Mucosa of stomach (tissue), 1 donor: ENCODE data around the gene PSMB5.
"Not testable (repeated sequence)": the region's sequence is repeated elsewhere in the genome, so short reads cannot be mapped to it uniquely, and the experiment has no call there.

ENCODE experiments used
- H3K27me3 ChIP-seq: one replicate; pipeline ENCODE4 v1.7.0; 2013; ENCODE audit warnings: mild to moderate bottlenecking, low read length; ENCODE audit not compliant: control insufficient read depth, insufficient read depth
- H3K36me3 ChIP-seq: one replicate; pipeline ENCODE4 v1.7.0; 2013; ENCODE audit warnings: low read length; ENCODE audit not compliant: control insufficient read depth, insufficient read depth
- H3K4me1 ChIP-seq: one replicate; pipeline ENCODE4 v1.7.0; 2013; ENCODE audit warnings: mild to moderate bottlenecking, low read length; ENCODE audit not compliant: control insufficient read depth, insufficient read depth
- H3K4me3 ChIP-seq: one replicate; pipeline ENCODE4 v1.7.0; 2013; ENCODE audit warnings: low read length
- H3K9ac ChIP-seq: one replicate; pipeline ENCODE4 v1.7.0; 2013; ENCODE audit warnings: mild to moderate bottlenecking, low read length, moderate library complexity
- H3K9me3 ChIP-seq: one replicate; pipeline ENCODE4 v1.7.0; 2013; ENCODE audit warnings: mild to moderate bottlenecking, low read length, moderate library complexity; ENCODE audit not compliant: control insufficient read depth
- donor health status: Pancreatic carcinoma.

PSMB5 gene

DNA sequence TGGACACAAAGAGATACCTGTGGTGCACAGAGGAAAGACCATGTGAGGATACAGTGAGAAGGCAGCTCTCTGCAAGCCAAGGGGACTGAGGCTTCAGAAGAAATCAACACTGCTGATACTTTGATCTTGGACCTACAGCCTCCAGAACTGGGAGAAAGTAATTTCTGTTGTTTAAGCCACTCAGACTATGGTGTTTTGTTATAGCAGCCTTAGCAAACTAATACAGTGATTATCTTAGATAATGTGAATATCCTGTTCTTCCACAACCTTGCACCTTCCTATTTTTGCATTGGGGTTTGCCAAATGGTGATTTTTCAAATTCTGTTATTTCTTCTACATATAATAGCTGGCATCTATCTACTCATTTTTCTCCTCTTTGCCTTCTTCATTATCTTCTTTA is 16.6 kb downstream of the PSMB5 start:
- no peak overlapping the region for H3K4me3 ChIP-seq
- no peak overlapping the region for H3K9ac ChIP-seq
- no peaks in the 10 kb centered on the region for H3K9me3 ChIP-seq
- H3K27me3 ChIP-seq: no peaks in the 10 kb centered on the region
- no peaks in the 10 kb centered on the region for H3K4me1 ChIP-seq
- no peaks in the 10 kb centered on the region for H3K36me3 ChIP-seq

DNA sequence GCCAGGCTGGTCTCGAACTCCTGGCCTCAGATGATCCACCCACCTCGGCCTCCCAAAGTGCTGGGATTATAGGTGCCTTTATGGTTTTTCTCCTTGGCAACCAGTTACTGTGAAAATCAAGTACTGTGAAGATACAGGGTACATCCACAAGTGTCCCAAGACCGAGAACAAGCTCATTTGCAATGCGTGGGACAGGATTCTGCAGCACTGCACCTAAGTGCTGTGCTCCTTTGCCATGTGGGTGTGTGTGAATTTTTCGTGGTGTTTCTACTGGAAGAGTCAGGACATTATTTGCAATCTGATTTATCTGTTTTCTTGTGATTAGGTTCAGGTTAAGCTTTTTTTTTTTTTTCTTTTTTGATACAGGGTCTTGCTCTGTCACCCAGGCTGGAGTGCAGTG is 17.6 kb downstream of the PSMB5 start:
- Histone ChIP-seq H3K4me1 (no peaks in the 10 kb centered on the region), H3K27me3 (no peaks in the 10 kb centered on the region), H3K36me3 (no peaks in the 10 kb centered on the region), H3K4me3 (no peak overlapping the region), H3K9me3 (no peaks in the 10 kb centered on the region), H3K9ac (no peak overlapping the region)

DNA sequence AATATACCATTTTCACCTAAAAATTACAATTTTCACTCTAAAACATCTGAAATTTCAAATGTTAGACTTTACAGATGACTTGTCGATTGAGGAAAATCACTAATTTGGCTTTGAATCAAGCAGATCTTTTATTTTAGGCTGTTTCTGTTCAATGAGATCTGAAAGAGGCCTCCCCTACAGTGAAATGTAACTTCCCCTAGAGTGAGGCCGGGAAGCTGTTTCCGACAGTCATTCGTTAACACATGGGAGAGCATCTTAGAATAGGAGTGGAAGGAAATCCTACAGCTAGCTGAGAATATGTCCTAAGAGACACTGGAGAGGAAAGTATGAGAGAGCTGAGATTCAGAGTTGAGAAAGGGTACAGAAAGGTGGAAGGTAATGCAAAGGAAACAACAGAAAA is 19.1 kb downstream of the PSMB5 start:
- Histone ChIP-seq H3K27me3 (no peaks in the 10 kb centered on the region), H3K9ac (no peak overlapping the region), H3K9me3 (no peaks in the 10 kb centered on the region), H3K36me3 (no peaks in the 10 kb centered on the region), H3K4me1 (no peaks in the 10 kb centered on the region), H3K4me3 (no peak overlapping the region)

DNA sequence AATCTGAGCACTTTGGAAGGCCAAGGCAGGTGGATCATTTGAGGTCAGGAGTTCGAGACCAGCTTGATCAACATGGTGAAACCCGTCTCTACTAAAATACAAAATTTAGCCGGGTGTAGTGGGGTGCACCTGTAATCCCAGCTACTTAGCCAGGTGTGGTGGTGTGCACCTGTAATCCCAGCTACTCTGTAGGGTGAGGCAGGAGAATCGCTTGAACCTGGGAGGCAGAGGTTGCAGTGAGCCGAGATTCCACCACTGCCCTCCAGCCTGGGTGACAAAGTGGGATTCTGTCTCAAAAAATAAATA is 21.0 kb downstream of the PSMB5 start:
- H3K4me3 ChIP-seq, H3K9me3 ChIP-seq, H3K9ac ChIP-seq, H3K4me1 ChIP-seq, H3K36me3 ChIP-seq, H3K27me3 ChIP-seq: not testable (repeated sequence)

DNA sequence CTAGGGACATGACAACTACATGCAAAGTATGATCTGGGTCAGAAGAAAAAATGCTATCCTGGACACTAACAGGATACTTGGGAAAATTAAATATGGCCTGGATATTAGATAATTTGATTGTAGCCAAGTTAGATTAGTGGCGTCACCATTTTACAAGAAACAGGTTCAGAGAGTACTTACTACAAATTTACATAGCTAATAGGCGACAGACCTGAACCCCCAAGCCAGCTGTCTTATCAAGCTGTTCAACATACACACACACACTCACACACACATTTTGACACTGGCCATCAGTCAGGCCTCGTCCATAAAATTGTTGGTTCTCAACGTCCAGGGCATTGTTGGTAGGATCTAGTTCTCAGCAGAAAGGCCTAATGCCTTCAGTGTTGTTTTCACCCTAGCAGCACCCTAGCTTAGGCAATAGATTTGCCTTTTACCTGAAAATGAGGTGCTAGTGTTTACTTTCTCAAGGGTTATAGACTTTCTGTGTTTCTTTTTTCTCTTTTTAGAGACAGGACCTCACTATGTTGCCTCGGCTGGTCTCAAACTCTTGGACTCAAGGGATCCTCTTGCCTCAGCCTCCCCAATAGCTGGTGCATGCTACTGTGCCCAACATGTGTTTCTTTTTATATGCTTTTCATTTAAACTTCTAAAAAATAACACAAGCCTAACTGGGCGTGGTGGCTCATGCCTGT is 21.5 kb downstream of the PSMB5 start:
- no peaks in the 10 kb centered on the region for H3K36me3 ChIP-seq
- peaks cover 4% of the 10 kb centered on the region for H3K4me1 ChIP-seq
- no peak overlapping the region for H3K4me3 ChIP-seq
- H3K9me3 ChIP-seq: no peaks in the 10 kb centered on the region
- H3K9ac ChIP-seq: no peak overlapping the region
- no peaks in the 10 kb centered on the region for H3K27me3 ChIP-seq

DNA sequence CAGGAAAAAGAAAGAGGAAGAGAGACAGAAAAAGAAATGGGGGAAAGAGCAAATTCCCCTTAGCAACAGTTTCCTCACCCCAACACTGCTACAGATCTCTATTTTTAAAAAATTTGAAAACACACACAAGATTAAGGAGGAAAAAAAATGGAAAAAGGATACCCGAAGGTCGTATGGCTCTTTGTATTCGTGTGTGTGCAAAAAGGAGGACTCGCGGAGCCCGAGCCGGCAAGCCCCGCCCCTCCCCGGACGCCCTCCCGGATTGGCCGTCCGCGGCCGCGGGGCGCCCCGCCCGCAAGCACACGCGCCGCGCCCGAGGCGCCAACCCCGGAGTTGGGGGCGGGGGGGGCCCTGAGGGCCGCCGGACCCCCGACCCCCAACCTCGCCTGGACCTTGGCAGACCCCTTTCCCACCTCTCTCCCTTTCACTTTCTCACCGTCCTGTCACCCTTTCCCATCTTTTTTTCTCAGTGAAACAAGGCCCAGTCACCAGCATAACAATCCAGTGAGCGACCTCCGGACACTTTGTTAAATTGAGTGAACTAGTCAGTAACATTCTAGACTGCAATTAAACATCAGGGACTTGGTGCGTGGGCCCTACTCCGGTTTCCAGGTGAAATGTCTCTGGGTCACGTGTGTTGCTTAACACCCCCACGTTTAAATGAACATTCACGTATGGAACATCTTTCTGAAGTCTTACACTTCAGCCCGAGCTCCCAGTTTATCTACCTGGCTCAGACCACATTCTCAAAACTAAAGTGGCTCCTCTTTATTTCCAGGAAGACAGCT is 24.6 kb downstream of the PSMB5 start, which contains the start of gene C14orf93:
Gene C14orf93 (minus strand): TSS at position 205 of the 788 bp plus-strand sequence. CDS start 11,120 bp downstream, outside the sequence.
- no peaks in the 10 kb centered on the region for H3K9me3 ChIP-seq
- H3K27me3 ChIP-seq: no peaks in the 10 kb centered on the region
- peak within 1 kb of the TSS; percentile 73 for H3K4me3 ChIP-seq
- H3K4me1 ChIP-seq: peaks cover 11% of the 10 kb centered on the region
- no peaks in the 10 kb centered on the region for H3K36me3 ChIP-seq
- peak within 1 kb of the TSS; percentile 75 for H3K9ac ChIP-seq

DNA sequence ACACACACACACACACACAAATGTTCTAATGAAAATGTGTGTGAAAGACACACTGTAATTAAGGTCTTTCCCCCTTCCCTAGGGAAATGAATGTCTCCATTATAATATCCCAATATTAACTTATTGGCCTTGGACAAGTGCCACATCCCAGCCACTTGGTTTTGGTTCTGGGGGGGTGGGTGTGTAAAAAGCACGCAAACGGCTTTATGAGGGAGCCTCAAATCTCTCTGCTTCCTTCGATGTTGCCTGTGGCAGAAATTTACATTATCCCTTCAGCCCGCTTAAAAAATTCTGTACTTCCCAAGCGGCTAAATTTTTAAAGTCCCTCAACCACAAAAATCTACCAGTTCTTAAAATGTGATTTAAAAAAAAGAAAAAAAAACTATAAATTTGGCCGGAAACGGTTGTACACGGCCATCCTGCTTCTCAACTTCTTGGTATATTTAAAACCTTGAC is 25.2 kb downstream of the PSMB5 start:
- Histone ChIP-seq H3K27me3 (no peaks in the 10 kb centered on the region), H3K4me3 (peak overlapping the region; percentile 73), H3K9me3 (no peaks in the 10 kb centered on the region), H3K4me1 (peaks cover 11% of the 10 kb centered on the region), H3K36me3 (no peaks in the 10 kb centered on the region), H3K9ac (peak overlapping the region; percentile 75)

DNA sequence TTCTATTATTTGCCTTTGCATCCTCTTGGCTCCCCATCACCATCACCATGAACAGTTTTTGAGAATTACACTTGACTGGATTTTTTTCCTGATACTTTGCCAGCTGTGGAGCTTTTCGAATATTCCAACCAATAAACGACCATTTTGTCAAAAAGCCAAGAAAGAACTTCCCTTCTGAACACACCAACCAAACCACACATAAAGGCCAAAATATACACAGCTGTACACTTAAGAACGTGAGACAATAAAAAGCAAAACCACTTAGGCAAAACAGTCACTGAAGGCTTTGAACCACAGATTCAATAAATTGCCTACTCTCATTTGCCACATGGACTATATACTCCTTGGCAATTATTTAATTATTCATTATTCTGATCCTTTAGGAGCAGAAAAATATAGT is 25.9 kb downstream of the PSMB5 start:
- Histone ChIP-seq H3K9ac (no peak overlapping the region), H3K4me1 (peaks cover 11% of the 10 kb centered on the region), H3K4me3 (no peak overlapping the region), H3K27me3 (no peaks in the 10 kb centered on the region), H3K36me3 (no peaks in the 10 kb centered on the region), H3K9me3 (no peaks in the 10 kb centered on the region)

DNA sequence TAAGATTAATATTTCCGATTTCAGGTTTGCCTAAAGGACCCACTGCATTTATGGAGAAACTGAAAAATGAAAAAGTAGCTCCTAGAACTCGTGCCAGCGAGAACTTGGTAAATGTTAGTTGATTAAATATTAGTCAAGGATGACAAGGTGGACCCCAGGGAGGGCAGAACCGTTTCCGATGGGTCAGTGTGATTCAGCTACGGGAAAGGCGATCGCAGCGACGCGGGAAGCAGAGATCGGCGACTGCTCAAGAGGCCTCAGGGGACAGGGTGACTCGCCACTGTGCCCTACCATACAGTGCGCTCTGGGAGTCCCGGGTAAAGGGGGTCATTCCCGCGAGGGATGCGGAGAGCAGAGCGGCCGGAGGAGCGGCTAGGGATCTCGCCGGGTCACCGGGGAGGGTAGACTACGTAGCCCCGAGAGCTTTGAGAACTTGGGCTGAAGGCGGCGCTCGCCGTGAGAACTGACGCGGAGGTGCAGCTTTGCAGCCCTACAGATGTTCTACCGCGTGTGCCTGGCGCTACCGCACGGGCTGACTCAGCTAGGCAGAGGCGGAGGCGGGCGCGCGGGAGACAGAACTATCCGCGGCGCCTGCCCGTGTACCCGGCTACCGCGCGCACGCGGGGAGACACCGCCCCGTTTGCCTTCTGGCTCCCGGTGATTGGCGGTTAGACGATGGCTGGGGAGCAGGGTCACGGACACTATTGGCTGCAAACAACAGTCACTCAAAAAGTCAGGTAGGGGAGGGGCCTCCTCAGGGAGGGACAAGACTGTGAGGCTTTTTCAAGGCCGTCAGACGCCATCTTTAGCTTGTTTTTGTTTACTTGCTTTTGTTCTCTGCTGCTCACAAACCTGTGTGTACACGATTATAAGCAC is 27.9 kb downstream of the PSMB5 start:
- Histone ChIP-seq H3K4me1 (peaks cover 11% of the 10 kb centered on the region), H3K27me3 (no peaks in the 10 kb centered on the region), H3K9ac (peak overlapping the region; percentile 62), H3K4me3 (peak overlapping the region; percentile 15), H3K36me3 (no peaks in the 10 kb centered on the region), H3K9me3 (no peaks in the 10 kb centered on the region)

DNA sequence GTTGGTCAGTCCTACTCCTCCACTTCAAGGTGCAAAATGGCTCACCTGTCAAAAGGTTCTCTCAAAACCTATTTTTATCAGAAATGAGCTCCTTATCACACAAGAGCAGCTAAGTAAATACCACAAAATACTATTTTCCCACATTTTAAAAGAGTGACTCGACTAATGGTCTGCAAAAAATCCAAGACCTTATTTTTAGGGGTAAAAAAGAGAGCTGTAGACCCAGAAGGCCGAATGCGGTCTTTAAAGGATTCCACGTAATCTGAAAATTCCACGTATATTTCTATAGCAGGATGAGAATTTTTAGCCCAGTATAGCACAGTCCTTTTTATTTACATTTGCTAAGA is 28.5 kb downstream of the PSMB5 start:
- no peaks in the 10 kb centered on the region for H3K9me3 ChIP-seq

DNA sequence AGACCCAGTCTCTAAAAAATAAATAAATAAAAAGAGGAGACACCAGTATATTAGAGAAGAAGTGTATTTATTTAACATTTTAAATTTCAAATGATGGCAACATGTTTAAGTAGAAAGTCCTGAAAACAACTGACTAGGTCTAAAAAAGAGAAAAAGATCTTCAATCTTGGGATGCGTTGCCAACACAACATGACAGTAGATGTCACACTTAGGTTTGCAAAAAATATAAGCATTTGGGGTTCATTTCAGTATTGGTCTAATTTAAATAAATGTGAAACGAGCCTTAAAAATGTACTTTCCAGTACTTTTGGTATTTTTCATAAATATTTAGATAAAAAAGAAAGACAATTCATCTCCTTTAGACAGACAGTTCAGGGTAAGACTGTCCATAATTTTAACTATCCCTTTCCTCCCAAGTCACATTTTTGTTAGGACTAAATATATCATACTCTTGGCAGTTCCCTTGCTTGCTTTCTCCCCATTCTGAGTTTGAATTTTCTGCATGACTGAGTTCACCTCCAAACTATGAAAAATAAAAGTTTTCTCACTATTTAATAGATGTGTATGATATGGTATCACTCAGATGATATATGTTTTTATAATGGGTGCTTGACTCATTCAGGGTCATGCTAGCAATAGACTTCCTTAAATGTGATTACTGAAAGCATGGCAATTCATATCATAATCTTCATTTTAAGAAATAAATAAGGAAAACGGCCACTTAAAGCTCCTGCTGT is 29.1 kb downstream of the PSMB5 start:
- H3K9ac ChIP-seq: peak overlapping the region; percentile 62
- H3K27me3 ChIP-seq: no peaks in the 10 kb centered on the region

More for the DNA sequence above, 28.5 kb downstream of the PSMB5 start:
- Histone ChIP-seq H3K9ac (peak overlapping the region; percentile 62), H3K4me3 (peak overlapping the region; percentile 15), H3K27me3 (no peaks in the 10 kb centered on the region), H3K4me1 (peaks cover 11% of the 10 kb centered on the region), H3K36me3 (no peaks in the 10 kb centered on the region)

More for the DNA sequence above, 29.1 kb downstream of the PSMB5 start:
- Histone ChIP-seq H3K9me3 (no peaks in the 10 kb centered on the region), H3K4me1 (peaks cover 11% of the 10 kb centered on the region), H3K36me3 (no peaks in the 10 kb centered on the region), H3K4me3 (no peak overlapping the region)
